ENCODE data around the gene SIDT1. TPM values are rescaled to one million over a fixed set of nuclear protein-coding genes. Genes with fewer than 3 reads are reported as not detected.

The SIDT1 gene
- total RNA-seq, 6 experiments from 2014 or later: 0.25 to 0.53 (median 0.35) TPM

DNA sequence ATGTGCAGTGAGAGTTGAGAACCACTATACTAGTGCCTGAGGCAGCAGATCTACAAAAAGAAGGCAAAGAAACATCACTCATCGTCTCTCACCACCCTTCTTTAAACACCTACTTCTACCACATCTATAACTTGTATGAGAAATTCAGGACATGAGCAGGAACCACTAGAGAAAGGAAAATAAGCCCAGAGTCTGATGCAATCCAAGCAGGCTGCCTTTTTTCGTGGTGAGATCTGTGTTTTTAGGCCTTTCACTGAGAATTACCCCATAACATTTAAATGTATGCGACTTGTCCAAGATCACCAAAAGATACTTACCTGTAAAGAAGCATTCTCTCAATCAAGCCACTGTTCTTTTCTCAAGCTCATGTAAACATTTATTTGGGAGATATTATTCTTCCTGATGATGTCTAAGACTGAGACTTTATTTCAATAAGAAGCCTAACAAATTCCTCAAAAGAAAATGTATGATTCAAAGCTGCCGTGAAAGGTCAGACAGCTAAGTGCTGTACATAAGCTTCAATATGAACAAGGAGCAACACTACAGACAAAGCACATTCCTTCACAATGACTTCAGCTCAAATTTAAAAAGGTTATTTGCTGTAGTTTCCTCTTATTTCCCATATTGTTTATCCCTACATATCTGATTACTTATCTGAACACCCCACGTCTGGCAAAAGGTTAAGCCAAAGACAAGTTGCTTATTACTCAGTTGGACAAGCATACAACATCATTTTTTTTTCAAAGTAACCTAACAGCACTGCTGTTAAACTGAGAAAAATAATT lies 33.9 kb upstream of the SIDT1 start:
- 78% methylated on average over 5 of the region's 5 CpGs for WGBS (ENCODE audit: insufficient coverage, low coverage, low lambda C conversion rate, missing lambda C conversion rate)
- H3K27ac ChIP-seq: no peak overlapping the region
- intact Hi-C loops (cut with DNase I): loop anchor here in 1 of 2 donors (10.0 kb wide), 1 partner anchor 76 kb away; no protein-coding TSS in a partner anchor
- TF ChIP-seq POLR2A (IDR thresholded peaks at IDR 0.05): no peak
- TF ChIP-seq, protein P1, sequence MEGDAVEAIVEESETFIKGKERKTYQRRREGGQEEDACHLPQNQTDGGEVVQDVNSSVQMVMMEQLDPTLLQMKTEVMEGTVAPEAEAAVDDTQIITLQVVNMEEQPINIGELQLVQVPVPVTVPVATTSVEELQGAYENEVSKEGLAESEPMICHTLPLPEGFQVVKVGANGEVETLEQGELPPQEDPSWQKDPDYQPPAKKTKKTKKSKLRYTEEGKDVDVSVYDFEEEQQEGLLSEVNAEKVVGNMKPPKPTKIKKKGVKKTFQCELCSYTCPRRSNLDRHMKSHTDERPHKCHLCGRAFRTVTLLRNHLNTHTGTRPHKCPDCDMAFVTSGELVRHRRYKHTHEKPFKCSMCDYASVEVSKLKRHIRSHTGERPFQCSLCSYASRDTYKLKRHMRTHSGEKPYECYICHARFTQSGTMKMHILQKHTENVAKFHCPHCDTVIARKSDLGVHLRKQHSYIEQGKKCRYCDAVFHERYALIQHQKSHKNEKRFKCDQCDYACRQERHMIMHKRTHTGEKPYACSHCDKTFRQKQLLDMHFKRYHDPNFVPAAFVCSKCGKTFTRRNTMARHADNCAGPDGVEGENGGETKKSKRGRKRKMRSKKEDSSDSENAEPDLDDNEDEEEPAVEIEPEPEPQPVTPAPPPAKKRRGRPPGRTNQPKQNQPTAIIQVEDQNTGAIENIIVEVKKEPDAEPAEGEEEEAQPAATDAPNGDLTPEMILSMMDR (IDR thresholded peaks at IDR 0.05): no peak
- ATAC-seq: no peak
- H3K27me3 ChIP-seq: no peaks in the 10 kb centered on the region
- H3K4me1 ChIP-seq: no peaks in the 10 kb centered on the region
- peaks cover 0 to 10% (median 0%) of the 10 kb centered on the region in 4 donors for H3K36me3 ChIP-seq
- DNase-seq: no peak
- no peaks in the 10 kb centered on the region for H3K9me3 ChIP-seq
- H3K4me3 ChIP-seq: no peak overlapping the region

DNA sequence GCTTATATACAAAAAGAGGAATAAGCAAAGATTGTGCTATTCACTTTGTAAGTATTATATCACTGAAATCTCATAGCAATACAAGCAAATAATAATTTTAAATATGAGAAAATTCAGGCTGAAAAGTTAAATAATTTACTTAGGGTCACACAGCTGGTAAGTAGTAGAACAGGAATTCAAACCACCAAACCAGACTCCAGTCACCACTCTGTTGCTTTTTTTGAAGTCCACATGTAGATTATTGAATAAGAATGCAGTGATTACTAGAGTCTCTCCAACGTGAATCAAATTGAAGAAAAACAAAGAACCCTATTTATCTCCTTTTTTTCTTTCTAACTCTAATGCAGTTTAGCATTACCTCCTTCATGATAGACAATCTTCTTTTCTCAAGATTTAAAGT lies 33.3 kb upstream of the SIDT1 start:
- TF ChIP-seq, protein P1 (IDR thresholded peaks at IDR 0.05): no peak
- TF ChIP-seq POLR2A (IDR thresholded peaks at IDR 0.05): no peak
- DNase-seq (no peak), ATAC-seq (no peak)
- H3K27me3 ChIP-seq: no peaks in the 10 kb centered on the region
- WGBS (ENCODE audit: insufficient coverage, low coverage, low lambda C conversion rate, missing lambda C conversion rate): 5% methylated on average over 1 of the region's 1 CpG
- H3K9me3 ChIP-seq: no peaks in the 10 kb centered on the region
- H3K4me1 ChIP-seq: no peaks in the 10 kb centered on the region
- no peak overlapping the region for H3K27ac ChIP-seq
- intact Hi-C loops (cut with DNase I): loop anchor here in 1 of 2 donors (10.0 kb wide), 1 partner anchor 76 kb away; no protein-coding TSS in a partner anchor
- H3K36me3 ChIP-seq: peaks cover 0 to 10% (median 0%) of the 10 kb centered on the region in 4 donors
- H3K4me3 ChIP-seq: no peak overlapping the region

DNA sequence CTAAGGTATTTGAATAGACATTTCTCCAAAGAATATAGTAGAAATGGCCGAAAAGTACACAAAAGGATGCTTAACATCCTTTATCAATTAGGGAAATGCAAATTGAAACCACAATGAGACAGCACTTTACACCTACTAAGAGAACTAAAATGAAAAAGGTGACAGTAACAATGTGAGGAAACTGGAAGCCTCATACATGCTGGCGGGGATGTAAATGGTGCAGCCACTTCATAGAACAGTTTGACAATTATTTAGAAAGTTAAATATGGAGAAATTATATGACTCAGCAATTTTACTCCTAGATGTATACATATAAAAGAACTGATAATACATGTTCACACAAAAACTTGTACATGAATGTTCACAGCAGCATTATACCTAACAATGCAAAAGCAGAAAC lies 30.8 kb upstream of the SIDT1 start:
- Histone ChIP-seq H3K9me3 (no peaks in the 10 kb centered on the region), H3K4me1 (peaks cover 0 to 8% (median 2%) of the 10 kb centered on the region in 4 donors), H3K27ac (no peak overlapping the region), H3K4me3 (no peak overlapping the region), H3K27me3 (no peaks in the 10 kb centered on the region), H3K36me3 (peaks cover 0 to 10% (median 0%) of the 10 kb centered on the region in 4 donors)
- intact Hi-C loops (cut with DNase I): no loop called here
- TF ChIP-seq POLR2A (IDR thresholded peaks at IDR 0.05): no peak
- TF ChIP-seq, protein P1 (IDR thresholded peaks at IDR 0.05): no peak
- ATAC-seq (no peak), DNase-seq (no peak)
- WGBS (ENCODE audit: insufficient coverage, low coverage, low lambda C conversion rate, missing lambda C conversion rate): 86% methylated on average over 2 of the region's 2 CpGs

DNA sequence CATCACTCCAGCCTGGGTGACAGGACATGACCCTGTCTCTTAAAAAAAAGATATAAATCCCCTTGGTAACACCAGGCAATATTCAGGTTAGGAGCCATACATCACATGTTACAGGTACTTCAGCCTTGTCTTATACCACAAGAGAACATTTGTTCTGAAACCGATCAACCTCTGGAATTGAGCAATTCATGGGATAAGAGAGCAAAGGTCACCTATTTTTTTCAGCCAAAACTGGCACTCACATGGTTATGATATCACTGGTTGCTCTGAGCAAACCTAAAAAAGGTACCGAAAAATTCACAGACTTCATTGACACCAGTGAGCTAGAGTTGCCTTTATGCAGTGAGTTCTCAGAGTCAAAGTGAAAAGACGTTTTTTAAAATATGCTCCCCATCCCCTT lies 26.5 kb upstream of the SIDT1 start:
- ATAC-seq (peak; percentile 93 to 98 (median 97)), DNase-seq (no peak)
- no peaks in the 10 kb centered on the region for H3K36me3 ChIP-seq
- H3K27ac ChIP-seq: peak overlapping the region in 2 of 3 donors; percentile 30 to 63
- H3K4me1 ChIP-seq: peaks cover 0 to 8% (median 2%) of the 10 kb centered on the region in 4 donors
- intact Hi-C loops (cut with DNase I): no loop called here
- H3K27me3 ChIP-seq: no peaks in the 10 kb centered on the region
- WGBS (ENCODE audit: insufficient coverage, low coverage, low lambda C conversion rate, missing lambda C conversion rate): 31% methylated on average over 3 of the region's 3 CpGs
- no peak overlapping the region for H3K4me3 ChIP-seq
- TF ChIP-seq POLR2A (IDR thresholded peaks at IDR 0.05): no peak
- TF ChIP-seq, protein P1 (IDR thresholded peaks at IDR 0.05): no peak
- H3K9me3 ChIP-seq: no peaks in the 10 kb centered on the region

Data from right lobe of liver (tissue), 6 donors.